A549 (cell line): ENCODE measurements around the gene KRTAP3-3. TPM values are rescaled to one million over a fixed set of nuclear protein-coding genes. Genes with fewer than 3 reads are reported as not detected.
A peak's percentile ranks its signal among the peaks of the same experiment; 100 is the strongest.

Experiments
- ATAC-seq, 2 experiments: fragments of 200-7000 bp in 1 of 2; fragments of >200 bp in 1 of 2; cut with Nextera tagmentation in 1 of 2; cut with Tn5 transposase in 1 of 2; 3 replicates each; pipeline versions ENCODE4 v1.8.0 to v1.9.1; 2018 to 2020; ENCODE audit warnings: mild to moderate bottlenecking in 1 of 2, moderate library complexity in 1 of 2
- CTCF ChIA-PET: fragments of 300-600 bp; sonication (Branson Sonifier 250); formaldehyde crosslinking; extraction: SDS; loops from one replicate; lab custom pipeline; 2021; ENCODE audit warnings: antibody characterized with exemption, inconsistent platforms; lab: Yijun Ruan, JAX
- POLR2A ChIA-PET: fragments of 350-600 bp; formaldehyde crosslinking; extraction: SDS; loops from one replicate; lab custom pipeline; 2021; ENCODE audit warnings: antibody characterized with exemption, inconsistent platforms; lab: Yijun Ruan, JAX
- DNase-seq, 2 experiments: peaks; one replicate each; pipeline versions ENCODE4 v3.0.0 to v3.0.0-alpha.2; 2011 to 2016; ENCODE audit warnings: low read depth in 1 of 2, low spot score in 1 of 2
- FAIRE-seq: peaks from 2 replicates; lab custom pipeline; 2011; peaks lifted over from hg19 to GRCh38; lab: Jason Lieb, UNC
- H3K27ac ChIP-seq, 2 experiments: fragments of >200 bp; sonication (Bioruptor Twin); formaldehyde crosslinking; 3 replicates each; pipeline ENCODE4 v1.5.1; 2016 to 2017
- H3K4me1 ChIP-seq: fragments of >200 bp; sonication (Bioruptor Twin); formaldehyde crosslinking; 3 replicates; pipeline ENCODE4 v1.6.1; 2016
- H3K4me2 ChIP-seq: fragments of >200 bp; sonication (Bioruptor Twin); formaldehyde crosslinking; 3 replicates; pipeline ENCODE4 v1.6.1; 2016
- H3K4me3 ChIP-seq: fragments of >200 bp; sonication (Bioruptor Twin); formaldehyde crosslinking; 3 replicates; pipeline ENCODE4 v1.5.1; 2016
- H3K9me3 ChIP-seq: fragments of >200 bp; sonication (Bioruptor Twin); formaldehyde crosslinking; 3 replicates; pipeline ENCODE4 v1.6.1; 2016
- BHLHE40 ChIP-seq: IDR thresholded peaks from 2 replicates; pipeline ENCODE4 v1.6.1; 2012; ENCODE audit warnings: low read depth, low read length, inconsistent platforms
- CEBPB ChIP-seq, 2 experiments: fragments of >200 bp in 1 of 2; sonication (Bioruptor Twin) in 1 of 2; formaldehyde crosslinking in 1 of 2; IDR thresholded peaks; 2 replicates each; pipeline ENCODE4 v1.6.1; 2012 to 2016
- CTCF ChIP-seq: fragments of >200 bp; sonication (Bioruptor Twin); formaldehyde crosslinking; IDR thresholded peaks from 3 replicates; pipeline ENCODE4 v1.5.1; 2016
- E2F6 ChIP-seq: IDR thresholded peaks from 2 replicates; pipeline ENCODE4 v1.6.1; 2012; ENCODE audit warnings: low read depth, borderline replicate concordance
- EHF ChIP-seq: fragments of 250-450 bp; sonication (Bioruptor Pico); IDR thresholded peaks from 2 replicates; pipeline ENCODE4 v1.5.0; 2020; ENCODE audit warnings: mild to moderate bottlenecking
- ELK1 ChIP-seq: fragments of 150-350 bp; IDR thresholded peaks from 2 replicates; pipeline ENCODE4 v1.6.1; 2014; ENCODE audit warnings: low read depth, mild to moderate bottlenecking, low read length
- ESRRA ChIP-seq: fragments of 150-350 bp; IDR thresholded peaks from 2 replicates; pipeline ENCODE4 v1.6.1; 2014; ENCODE audit warnings: mild to moderate bottlenecking, low read length, borderline replicate concordance
- FOSB ChIP-seq: fragments of 250-450 bp; sonication (Bioruptor Pico); IDR thresholded peaks from 2 replicates; pipeline ENCODE4 v1.5.0; 2020; ENCODE audit warnings: mild to moderate bottlenecking, moderate library complexity
- FOXS1 ChIP-seq: fragments of 250-450 bp; sonication (Bioruptor Pico); IDR thresholded peaks from 2 replicates; pipeline ENCODE4 v1.5.0; 2020; ENCODE audit warnings: mild to moderate bottlenecking, moderate library complexity
- GATA3 ChIP-seq: IDR thresholded peaks from 2 replicates; pipeline ENCODE4 v1.6.1; 2012; ENCODE audit warnings: borderline replicate concordance
- HDAC2 ChIP-seq: fragments of 200-600 bp; sonication (generic); IDR thresholded peaks from 2 replicates; pipeline ENCODE4 v1.6.1; 2016
- HES2 ChIP-seq: fragments of >200 bp; sonication (Bioruptor Twin); formaldehyde crosslinking; IDR thresholded peaks from 2 replicates; pipeline ENCODE4 v1.6.1; 2016
- JUN ChIP-seq, 2 experiments: fragments of >200 bp; sonication (Bioruptor Twin); formaldehyde crosslinking; IDR thresholded peaks; 2 replicates in 1 of 2; 3 replicates in 1 of 2; pipeline ENCODE4 v1.6.1; 2016 to 2017
- KDM5A ChIP-seq: fragments of 200-600 bp; sonication (generic); IDR thresholded peaks from 2 replicates; pipeline ENCODE4 v1.6.1; 2016; ENCODE audit warnings: antibody characterized with exemption, mild to moderate bottlenecking
- PBX3 ChIP-seq: IDR thresholded peaks from 2 replicates; pipeline ENCODE4 v1.6.1; 2012
- PHF8 ChIP-seq: fragments of 200-600 bp; sonication (generic); IDR thresholded peaks from 2 replicates; pipeline ENCODE4 v1.6.1; 2016; ENCODE audit warnings: low read depth, mild to moderate bottlenecking, antibody characterized with exemption, moderate library complexity, borderline replicate concordance
- POLR2A ChIP-seq: IDR thresholded peaks from 2 replicates; pipeline ENCODE4 v1.6.1; 2012; ENCODE audit warnings: mild to moderate bottlenecking, low read length
- RFX5 ChIP-seq: fragments of 450-650 bp; IDR thresholded peaks from 2 replicates; pipeline ENCODE4 v1.7.1; 2014; ENCODE audit warnings: antibody characterized with exemption, mild to moderate bottlenecking, moderate library complexity
- SMC3 ChIP-seq: fragments of >200 bp; sonication (Bioruptor Twin); formaldehyde crosslinking; IDR thresholded peaks from 3 replicates; pipeline ENCODE4 v1.6.1; 2018; ENCODE audit warnings: inconsistent platforms
- TFCP2L1 ChIP-seq: fragments of 250-450 bp; sonication (Bioruptor Pico); IDR thresholded peaks from 2 replicates; pipeline ENCODE4 v1.5.0; 2021; ENCODE audit warnings: mild to moderate bottlenecking
- ZC3H11A ChIP-seq: fragments of 450-650 bp; IDR thresholded peaks from 2 replicates; pipeline ENCODE4 v1.6.1; 2014; ENCODE audit warnings: antibody characterized with exemption, mild to moderate bottlenecking
- ZNF302 ChIP-seq: fragments of 250-450 bp; sonication (Bioruptor Pico); IDR thresholded peaks from 2 replicates; pipeline ENCODE4 v1.9.0; 2021; ENCODE audit warnings: inconsistent platforms, mild to moderate bottlenecking, moderate library complexity
- WGBS: methylation state at CpG from one replicate; pipeline ENCODE4 v1.1.6; 2017; ENCODE audit errors: missing lambda C conversion rate; 5-methylcytosine and 5-hydroxymethylcytosine counted together
- polyA plus RNA-seq, 4 experiments: library from polyadenylated mRNA; depleted of rRNA in 3 of 4; stranded (reverse); fragments of >200 nt; fragmentation: RNase III in 1 of 4; extraction: RNeasy Plus Mini Kit Qiagen cat#74134 plus additional on column Dnase treatment in 1 of 4; gene quantifications; 2 replicates in 3 of 4; 3 replicates in 1 of 4; pipeline ENCODE4 v1.2.3, GENCODE V29; 2011 to 2017

The KRTAP3-3 gene
- polyA plus RNA-seq, 2 of the 4 experiments (the other 2 are of a cell fraction): not detected

- no peak for FAIRE-seq
- Histone ChIP-seq H3K27ac (no peak overlapping the region), H3K9me3 (no peaks in the 10 kb centered on the region), H3K4me2 (0 out of 3 replicates have a peak overlapping the region, but pooled peaks have one; percentile 8), H3K4me1 (peaks cover 18% of the 10 kb centered on the region; the same call in 2 of the 3 replicates), H3K4me3 (no peak overlapping the region)
- CTCF ChIA-PET: interaction anchor here (0.9 to 1.0 kb wide), 2 partner anchors 8 to 539 kb away, joined by 3 read pairs; no protein-coding TSS in a partner anchor
- WGBS: 90% methylated on average over 1 of the region's 1 CpG
- TF ChIP-seq PBX3: no peak
- no peak for TF ChIP-seq POLR2A
- no peak for TF ChIP-seq TFCP2L1 (CRISPR knock-in tag)
- no peak for TF ChIP-seq ZNF302 (CRISPR knock-in tag)
- TF ChIP-seq BHLHE40: no peak
- no peak for TF ChIP-seq PHF8
- no peak for TF ChIP-seq JUN (IDR thresholded peaks at IDR 0.05)
- no peak for TF ChIP-seq HES2
- no peak for TF ChIP-seq HDAC2
- TF ChIP-seq CTCF: no peak
- DNase-seq: no peak
- no peak for ATAC-seq
- POLR2A ChIA-PET: no interaction called here
These were observed 16.0 kb upstream of the KRTAP3-3 start for GRCh38 chr17:41009936-41010335.

- H3K4me2 ChIP-seq: peak overlapping the region; percentile 8; the same call in 2 of the 3 replicates
- no peaks in the 10 kb centered on the region for H3K9me3 ChIP-seq
- ATAC-seq (no peak), DNase-seq (no peak), FAIRE-seq (peak; percentile 54)
- POLR2A ChIA-PET: no interaction called here
- no peak overlapping the region for H3K4me3 ChIP-seq
- 16% methylated on average over 4 of the region's 4 CpGs for WGBS
- TF ChIP-seq ELK1 (no peak), GATA3 (peak; percentile 54), ZC3H11A (no peak)
- peaks cover 18% of the 10 kb centered on the region; the same call in 2 of the 3 replicates for H3K4me1 ChIP-seq
- H3K27ac ChIP-seq: no peak overlapping the region
- CTCF ChIA-PET: interaction anchor here (0.9 to 1.0 kb wide), 2 partner anchors 8 to 539 kb away, joined by 3 read pairs; no protein-coding TSS in a partner anchor
These were observed 15.4 kb upstream of the KRTAP3-3 start for GRCh38 chr17:41009301-41009760.

GRCh38 chr17:41008811-41009210, 14.8 kb upstream of the KRTAP3-3 start, which contains the start of gene KRTAP3-1:
Gene KRTAP3-1, minus strand, starts transcription at chr17:41009128. Its CDS starts 54 bp downstream, at chr17:41009074.
- ChIA-PET POLR2A (no interaction called here), CTCF (interaction anchor here (1.0 kb wide), 1 partner anchor 540 kb away, joined by 3 read pairs; no protein-coding TSS in a partner anchor)
- 84% methylated on average over 8 of the region's 8 CpGs for WGBS
- Histone ChIP-seq H3K4me2 (peak within 1 kb of the TSS; percentile 8; the same call in 2 of the 3 replicates), H3K27ac (no peak within 1 kb of the TSS), H3K4me1 (peaks cover 18% of the 10 kb centered on the region; the same call in 2 of the 3 replicates), H3K9me3 (no peaks in the 10 kb centered on the region), H3K4me3 (no peak within 1 kb of the TSS)
- no peak for FAIRE-seq
- no peak for DNase-seq
- ATAC-seq: no peak
- TF ChIP-seq EHF (CRISPR knock-in tag): no peak
- no peak for TF ChIP-seq CEBPB (IDR thresholded peaks at IDR 0.05)
- no peak for TF ChIP-seq E2F6
- TF ChIP-seq RFX5: no peak
- TF ChIP-seq FOSB (CRISPR knock-in tag): no peak
- no peak for TF ChIP-seq POLR2A
- no peak for TF ChIP-seq ESRRA
- no peak for TF ChIP-seq HDAC2
- no peak for TF ChIP-seq FOXS1
- TF ChIP-seq KDM5A: no peak
- no peak for TF ChIP-seq PHF8
- no peak for TF ChIP-seq SMC3
- TF ChIP-seq ZC3H11A: no peak
- TF ChIP-seq TFCP2L1 (CRISPR knock-in tag): no peak
